Activated naive CD8-positive, alpha-beta T cell treated with anti-CD3 and anti-CD28 coated beads, Interleukin-2, amount 10 ng/mL, durations not matched to agents 7 days and 5 days (primary cell): ENCODE results near the gene PLA2G15. TPM values are rescaled to one million over a fixed set of nuclear protein-coding genes. Genes with fewer than 3 reads are reported as not detected.

ENCODE experiments used
- ATAC-seq: fragments of 150-1000 bp; cut with Tn5 transposase; one replicate; pipeline ENCODE4 v1.10.0; 2021; ENCODE audit warnings: low read depth, moderate library complexity
- POLR2A ChIA-PET: fragments of 350-600 bp; sonication (Branson Sonifier 250); formaldehyde crosslinking; loops from one replicate; lab custom pipeline; 2021; ENCODE audit warnings: antibody characterized with exemption; lab: Charles Lee
- DNase-seq: peaks from one replicate; pipeline ENCODE4 v3.0.0; 2021
- H3K27ac Mint-ChIP-seq: one replicate; pipeline ENCODE4 v1.8.0; 2022; ENCODE audit warnings: mild to moderate bottlenecking, mixed read lengths
- H3K27me3 Mint-ChIP-seq: one replicate; pipeline ENCODE4 v1.8.0; 2022; ENCODE audit warnings: mild to moderate bottlenecking, moderate library complexity, mixed read lengths
- H3K36me3 Mint-ChIP-seq: one replicate; pipeline ENCODE4 v1.8.0; 2021; ENCODE audit warnings: mild to moderate bottlenecking, mixed read lengths
- H3K4me1 Mint-ChIP-seq: one replicate; pipeline ENCODE4 v1.8.0; 2021; ENCODE audit warnings: mixed read lengths
- H3K4me3 Mint-ChIP-seq: one replicate; pipeline ENCODE4 v1.8.0; 2022; ENCODE audit warnings: mild to moderate bottlenecking, moderate library complexity, mixed read lengths
- H3K9me3 Mint-ChIP-seq: one replicate; pipeline ENCODE4 v1.8.0; 2021; ENCODE audit warnings: mixed read lengths
- total RNA-seq, 2 experiments: library from RNA; stranded (reverse); gene quantifications; one replicate each; pipeline ENCODE4 v1.2.3, GENCODE V29; 2021

PLA2G15 gene
- total RNA-seq, 2 experiments from 2014 or later = 10.8 to 12.5 TPM

DNA sequence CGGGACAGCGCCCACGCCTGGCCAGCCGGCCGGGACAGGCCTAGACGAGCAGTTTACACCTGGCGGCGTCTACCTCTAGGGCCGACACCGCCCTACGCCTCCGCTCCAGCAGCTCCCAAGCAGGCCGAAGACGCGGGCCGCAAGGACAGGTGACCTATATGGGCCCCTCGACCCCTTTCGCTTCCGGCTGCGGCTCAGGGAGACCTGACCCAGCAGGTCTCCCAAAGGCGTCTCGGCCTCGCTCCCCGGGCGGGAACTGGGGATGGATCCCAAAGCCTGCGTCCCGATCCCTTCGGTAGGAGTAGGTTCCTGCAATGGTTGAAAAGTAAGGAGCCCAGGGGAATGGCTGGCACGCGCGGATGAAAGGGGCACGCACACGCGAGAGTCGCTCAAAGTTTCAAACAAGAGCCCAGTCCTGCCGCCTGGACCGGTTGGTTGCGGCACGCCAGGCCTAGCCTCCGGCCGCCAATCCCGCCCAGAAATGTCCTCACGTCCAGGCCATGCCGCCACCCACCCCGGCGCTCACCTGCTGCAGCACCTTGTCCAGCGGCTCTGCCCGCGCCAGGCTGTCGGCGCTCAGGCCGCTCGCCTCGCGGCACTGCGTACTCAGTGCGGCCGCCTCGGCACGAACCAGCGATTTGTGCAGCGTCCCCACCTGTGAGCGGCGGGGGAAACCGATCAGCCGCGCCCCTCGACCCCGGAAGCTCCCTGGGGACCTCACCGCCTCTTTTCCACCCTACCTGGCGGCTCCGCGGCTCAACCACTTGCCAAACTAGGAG, 9.9 kb upstream of the PLA2G15 start:
- POLR2A ChIA-PET = interaction anchor here (1.1 kb wide), 1 partner anchor 12 kb away, joined by 3 read pairs; no protein-coding TSS in a partner anchor
- no peaks in the 10 kb centered on the region for H3K27me3 Mint-ChIP-seq
- ATAC-seq (no peak), DNase-seq (peak; percentile 47)
- H3K27ac Mint-ChIP-seq = no peak overlapping the region
- H3K4me1 Mint-ChIP-seq = peaks cover 25% of the 10 kb centered on the region
- no peaks in the 10 kb centered on the region for H3K36me3 Mint-ChIP-seq
- H3K9me3 Mint-ChIP-seq = no peaks in the 10 kb centered on the region
- H3K4me3 Mint-ChIP-seq = peak overlapping the region; percentile 24

GRCh38 chr16:68235887-68236136, 9.4 kb upstream of the PLA2G15 start, which contains the start of gene ESRP2:
Gene ESRP2 (minus strand): TSS chr16:68236127. CDS start chr16:68236045, 82 bp downstream.
- H3K4me1 Mint-ChIP-seq = peaks cover 25% of the 10 kb centered on the region
- no peaks in the 10 kb centered on the region for H3K36me3 Mint-ChIP-seq
- H3K4me3 Mint-ChIP-seq = peak within 1 kb of the TSS; percentile 97
- POLR2A ChIA-PET = interaction anchor here (0.8 kb wide), 1 partner anchor 24 kb away, joined by 3 read pairs; no protein-coding TSS in a partner anchor
- ATAC-seq = no peak
- H3K27ac Mint-ChIP-seq = peak within 1 kb of the TSS; percentile 72
- no peak for DNase-seq
- no peaks in the 10 kb centered on the region for H3K9me3 Mint-ChIP-seq
- H3K27me3 Mint-ChIP-seq = no peaks in the 10 kb centered on the region

GRCh38 chr16:68236137-68236825, 8.9 kb upstream of the PLA2G15 start:
- peak overlapping the region; percentile 72 for H3K27ac Mint-ChIP-seq
- H3K9me3 Mint-ChIP-seq = no peaks in the 10 kb centered on the region
- DNase-seq (peak; percentile 68), ATAC-seq (no peak)
- no peaks in the 10 kb centered on the region for H3K27me3 Mint-ChIP-seq
- no peaks in the 10 kb centered on the region for H3K36me3 Mint-ChIP-seq
- POLR2A ChIA-PET = interaction anchor here (0.6 to 1.0 kb wide), 6 partner anchors 9 to 165 kb away, joined by 3 to 6 read pairs (median 3); partner anchors contain the start of gene PLA2G15
- peaks cover 25% of the 10 kb centered on the region for H3K4me1 Mint-ChIP-seq
- H3K4me3 Mint-ChIP-seq = peak overlapping the region; percentile 97

- peaks cover 25% of the 10 kb centered on the region for H3K4me1 Mint-ChIP-seq
- no peaks in the 10 kb centered on the region for H3K36me3 Mint-ChIP-seq
- ATAC-seq = no peak
- peak overlapping the region; percentile 26 for H3K27ac Mint-ChIP-seq
- H3K4me3 Mint-ChIP-seq = peak overlapping the region; percentile 97
- H3K9me3 Mint-ChIP-seq = no peaks in the 10 kb centered on the region
- POLR2A ChIA-PET = interaction anchor here (0.6 to 1.0 kb wide), 9 partner anchors 9 to 233 kb away, joined by 3 to 7 read pairs (median 3); partner anchors contain the start of gene PLA2G15
- DNase-seq = peak; percentile 55
- H3K27me3 Mint-ChIP-seq = no peaks in the 10 kb centered on the region
Observed at GRCh38 chr16:68236826-68237242, 8.3 kb upstream of the PLA2G15 start.

GRCh38 chr16:68237243-68238028, 7.7 kb upstream of the PLA2G15 start:
- DNase-seq = peak; percentile 92
- no peaks in the 10 kb centered on the region for H3K9me3 Mint-ChIP-seq
- peak overlapping the region; percentile 97 for H3K4me3 Mint-ChIP-seq
- H3K36me3 Mint-ChIP-seq = no peaks in the 10 kb centered on the region
- POLR2A ChIA-PET = interaction anchor here (0.6 to 1.0 kb wide), 9 partner anchors 8 to 234 kb away, joined by 3 to 7 read pairs (median 3); partner anchors contain the start of gene PLA2G15
- ATAC-seq = peak; percentile 79
- peak overlapping the region; percentile 87 for H3K27ac Mint-ChIP-seq
- H3K27me3 Mint-ChIP-seq = no peaks in the 10 kb centered on the region
- H3K4me1 Mint-ChIP-seq = peaks cover 25% of the 10 kb centered on the region

DNA sequence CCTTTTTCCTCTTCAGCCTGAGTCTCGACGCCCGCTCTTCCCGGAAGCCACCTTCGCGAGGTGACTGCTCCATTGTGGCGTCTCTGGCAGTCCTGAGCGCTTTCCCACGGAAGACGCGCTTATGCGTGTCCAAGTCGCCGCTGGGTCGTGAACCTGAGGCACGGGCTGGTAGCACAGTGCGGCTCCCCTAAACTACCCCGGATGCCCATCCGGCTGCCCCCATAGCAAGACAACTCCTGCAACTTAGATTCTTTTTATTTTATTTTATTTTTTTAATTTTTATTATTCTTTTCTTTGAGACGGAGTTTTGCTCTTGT, 7.2 kb upstream of the PLA2G15 start:
- H3K27me3 Mint-ChIP-seq = no peaks in the 10 kb centered on the region
- POLR2A ChIA-PET = no interaction called here
- peak overlapping the region; percentile 97 for H3K4me3 Mint-ChIP-seq
- H3K27ac Mint-ChIP-seq = peak overlapping the region; percentile 87
- no peaks in the 10 kb centered on the region for H3K36me3 Mint-ChIP-seq
- peak; percentile 15 for ATAC-seq
- no peak for DNase-seq
- H3K9me3 Mint-ChIP-seq = no peaks in the 10 kb centered on the region
- peaks cover 23% of the 10 kb centered on the region for H3K4me1 Mint-ChIP-seq

GRCh38 chr16:68242085-68242484, 3.1 kb upstream of the PLA2G15 start:
- ATAC-seq (no peak), DNase-seq (no peak)
- Mint-ChIP-seq H3K36me3 (no peaks in the 10 kb centered on the region), H3K27me3 (no peaks in the 10 kb centered on the region), H3K4me1 (peaks cover 29% of the 10 kb centered on the region), H3K27ac (no peak overlapping the region), H3K9me3 (no peaks in the 10 kb centered on the region), H3K4me3 (no peak overlapping the region)
- POLR2A ChIA-PET = interaction anchor here (0.6 to 1.3 kb wide), 2 partner anchors 22 to 1098 kb away, joined by 3 to 4 read pairs; partner anchors contain the start of gene SLC7A6

- H3K9me3 Mint-ChIP-seq = no peaks in the 10 kb centered on the region
- no peak for DNase-seq
- H3K27me3 Mint-ChIP-seq = no peaks in the 10 kb centered on the region
- POLR2A ChIA-PET = interaction anchor here (0.7 to 0.9 kb wide), 2 partner anchors 10 to 1200 kb away, joined by 3 to 5 read pairs; no protein-coding TSS in a partner anchor
- no peak overlapping the region for H3K27ac Mint-ChIP-seq
- no peak for ATAC-seq
- peaks cover 29% of the 10 kb centered on the region for H3K4me1 Mint-ChIP-seq
- H3K36me3 Mint-ChIP-seq = no peaks in the 10 kb centered on the region
- no peak overlapping the region for H3K4me3 Mint-ChIP-seq
Observed at GRCh38 chr16:68242926-68243858, 2.0 kb upstream of the PLA2G15 start.

GRCh38 chr16:68244481-68244902, 681 bp upstream of the PLA2G15 start:
- H3K4me1 Mint-ChIP-seq = peaks cover 23% of the 10 kb centered on the region
- peak overlapping the region; percentile 91 for H3K4me3 Mint-ChIP-seq
- ATAC-seq (no peak), DNase-seq (no peak)
- H3K36me3 Mint-ChIP-seq = no peaks in the 10 kb centered on the region
- POLR2A ChIA-PET = interaction anchor here (0.6 to 3.2 kb wide), 11 partner anchors 8 to 1246 kb away, joined by 3 to 14 read pairs (median 3); partner anchors contain the start of genes NFATC3, PRMT7, SLC7A6 and SLC7A6OS
- H3K9me3 Mint-ChIP-seq = no peaks in the 10 kb centered on the region
- no peaks in the 10 kb centered on the region for H3K27me3 Mint-ChIP-seq
- peak overlapping the region; percentile 82 for H3K27ac Mint-ChIP-seq

DNA sequence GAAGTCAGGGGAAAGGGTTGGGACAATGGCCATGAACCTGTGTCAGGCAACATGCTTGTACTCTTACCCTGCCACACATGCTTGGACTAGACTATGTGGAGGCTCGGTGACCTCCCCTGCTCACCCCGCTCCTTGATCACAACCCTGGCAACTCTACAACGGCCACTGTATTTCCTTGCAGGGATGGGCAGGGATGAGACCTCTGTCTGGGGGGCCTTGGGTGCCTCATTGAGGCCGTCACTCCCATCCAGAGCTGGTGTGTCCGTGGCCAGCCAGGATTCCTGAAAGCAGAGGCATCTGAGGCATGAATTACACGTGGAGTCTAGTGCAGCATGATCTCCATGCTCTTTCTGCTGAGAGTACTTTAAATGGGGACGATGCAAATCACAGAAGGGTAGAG, 948 bp downstream of the PLA2G15 start:
- H3K36me3 Mint-ChIP-seq = peaks cover 3% of the 10 kb centered on the region
- peaks cover 23% of the 10 kb centered on the region for H3K4me1 Mint-ChIP-seq
- DNase-seq (no peak), ATAC-seq (no peak)
- peak overlapping the region; percentile 91 for H3K4me3 Mint-ChIP-seq
- H3K9me3 Mint-ChIP-seq = no peaks in the 10 kb centered on the region
- POLR2A ChIA-PET = interaction anchor here (0.8 to 3.2 kb wide), 5 partner anchors 8 to 161 kb away, joined by 3 to 14 read pairs (median 5); partner anchors contain the start of genes NFATC3, PRMT7, SLC7A6 and SLC7A6OS
- H3K27ac Mint-ChIP-seq = peak overlapping the region; percentile 57
- H3K27me3 Mint-ChIP-seq = no peaks in the 10 kb centered on the region

DNA sequence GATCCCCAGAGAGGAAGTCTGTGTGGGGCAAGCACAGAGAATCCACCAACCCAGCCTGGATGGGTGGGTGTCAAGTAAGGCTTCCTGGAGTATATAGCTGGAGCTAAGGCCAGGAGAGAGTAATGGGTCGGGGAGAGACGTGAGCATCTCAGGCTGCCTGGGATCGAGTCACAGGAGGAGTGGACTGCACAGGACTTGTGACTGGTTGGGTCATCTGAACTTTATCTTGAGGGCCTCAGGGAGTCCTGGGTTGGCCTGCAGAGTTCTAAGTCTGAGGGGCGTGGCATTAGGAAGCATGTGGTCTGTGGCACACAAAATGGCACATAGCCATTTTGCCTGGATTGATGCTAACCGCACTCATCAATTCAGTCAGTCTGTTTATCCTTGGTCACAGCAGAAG, 1.5 kb downstream of the PLA2G15 start:
- Mint-ChIP-seq H3K4me1 (peaks cover 23% of the 10 kb centered on the region), H3K27ac (no peak overlapping the region)
- POLR2A ChIA-PET = interaction anchor here (1.1 to 3.2 kb wide), 2 partner anchors 64 to 162 kb away, joined by 3 to 14 read pairs; partner anchors contain the start of genes PRMT7 and SLC7A6OS

GRCh38 chr16:68247400-68247799, 2.2 kb downstream of the PLA2G15 start:
- H3K9me3 Mint-ChIP-seq = no peaks in the 10 kb centered on the region
- no peak overlapping the region for H3K27ac Mint-ChIP-seq
- no peak for DNase-seq
- peaks cover 3% of the 10 kb centered on the region for H3K36me3 Mint-ChIP-seq
- H3K4me1 Mint-ChIP-seq = peaks cover 23% of the 10 kb centered on the region
- H3K27me3 Mint-ChIP-seq = no peaks in the 10 kb centered on the region
- POLR2A ChIA-PET = interaction anchor here (1.1 kb wide), 1 partner anchor 163 kb away, joined by 3 read pairs; no protein-coding TSS in a partner anchor
- no peak overlapping the region for H3K4me3 Mint-ChIP-seq
- no peak for ATAC-seq

More for the DNA sequence above, 1.5 kb downstream of the PLA2G15 start:
- Mint-ChIP-seq H3K4me3 (no peak overlapping the region), H3K36me3 (peaks cover 3% of the 10 kb centered on the region), H3K9me3 (no peaks in the 10 kb centered on the region), H3K27me3 (no peaks in the 10 kb centered on the region)
- no peak for DNase-seq
- ATAC-seq = no peak
